Ishikawa (cell line): ENCODE measurements around the gene MYO15A.

Source experiments
- CEBPB ChIP-seq: IDR thresholded peaks from 2 replicates; pipeline ENCODE4 v1.6.1; 2012
- CREB1 ChIP-seq: IDR thresholded peaks from 2 replicates; pipeline ENCODE4 v1.6.1; 2012; ENCODE audit warnings: low read depth
- YY1 ChIP-seq: IDR thresholded peaks from 2 replicates; pipeline ENCODE4 v1.6.1; 2012; ENCODE audit warnings: low read depth

- TF ChIP-seq YY1, result no peak
- TF ChIP-seq CREB1, result no peak
- no peak for TF ChIP-seq CEBPB
These were observed 10.7 kb downstream of the MYO15A start for GRCh38 chr17:18119166-18119745.
